Body of pancreas (tissue), 4 donors: ENCODE data around the gene CDC42EP5. TPM values are rescaled to one million over a fixed set of nuclear protein-coding genes. Genes with fewer than 3 reads are reported as not detected.

Experiments used
- ATAC-seq: fragments of 150-250 bp; one replicate; pipeline ENCODE4 v1.9.1; 2016
- DNase-seq, 4 donors: peaks; one replicate each; pipeline ENCODE4 v3.0.0-alpha.2; 2019
- H3K27ac ChIP-seq, 4 donors: fragments of 200-600 bp; sonication (generic); 1 replicate in 3 of 4; 2 replicates in 1 of 4; pipeline versions ENCODE4 v1.5.1 to v1.6.1; 2016 to 2019; ENCODE audit warnings: mild to moderate bottlenecking in 1 of 4, mixed read lengths in 1 of 4, moderate library complexity in 1 of 4
- H3K27me3 ChIP-seq, 2 donors: fragments of 200-600 bp; sonication (generic); one replicate each; pipeline ENCODE4 v1.6.0; 2016; ENCODE audit warnings: mild to moderate bottlenecking in 1 of 2
- H3K36me3 ChIP-seq, 2 donors: fragments of 200-600 bp; sonication (generic); replicated peaks in 1 of 2; 2 replicates each; pipeline ENCODE4 v1.5.1; 2016; ENCODE audit warnings: low read depth in 2 of 2; ENCODE audit not compliant: insufficient read depth in 1 of 2
- H3K4me1 ChIP-seq: fragments of 200-600 bp; sonication (generic); one replicate; pipeline ENCODE4 v1.6.0; 2016
- H3K4me3 ChIP-seq, 2 donors: fragments of 200-600 bp; sonication (generic); 1 replicate in 1 of 2; 2 replicates in 1 of 2; pipeline ENCODE4 v1.5.1; 2016 to 2019
- H3K9me3 ChIP-seq, 3 donors: fragments of 200-600 bp; sonication (generic); 1 replicate in 2 of 3; 2 replicates in 1 of 3; pipeline ENCODE4 v1.5.1; 2016
- CTCF ChIP-seq, 7 experiments: fragments of 450-650 bp in 4 of 7; fragments of 200-600 bp in 3 of 7; sonication (generic) in 3 of 7; IDR thresholded peaks; one replicate each; pipeline ENCODE4 v1.5.1; 2016 to 2019; ENCODE audit warnings: antibody characterized with exemption in 7 of 7
- POLR2A ChIP-seq, 3 donors: fragments of 450-650 bp; IDR thresholded peaks; one replicate each; pipeline ENCODE4 v1.6.1; 2016; ENCODE audit warnings: antibody characterized with exemption in 3 of 3, mild to moderate bottlenecking in 2 of 3
- WGBS, 2 donors: methylation state at CpG; one replicate each; pipeline ENCODE4 v1.1.5; 2017; 5-methylcytosine and 5-hydroxymethylcytosine counted together
- intact Hi-C: fragments of 100-400 bp; cut with DNase I; formaldehyde crosslinking; loops from one replicate; pipeline ENCODE4 v1.15.1; 2023
- total RNA-seq, 2 donors: library from RNA; depleted of rRNA; stranded (reverse); fragments of >200 nt; gene quantifications; one replicate each; pipeline ENCODE4 v1.1.0, GENCODE V29; 2016

CDC42EP5 gene
- total RNA-seq, 2 donors from 2014 or later: 18.2 to 92.9 TPM

GRCh38 chr19:54452626-54453025 is 20.5 kb downstream of the CDC42EP5 start:
- TF ChIP-seq POLR2A (IDR thresholded peaks at IDR 0.05) (no peak), CTCF (IDR thresholded peaks at IDR 0.05) (no peak)

GRCh38 chr19:54451997-54452396 is 21.1 kb downstream of the CDC42EP5 start:
- ATAC-seq: no peak
- no peak for TF ChIP-seq CTCF (IDR thresholded peaks at IDR 0.05)
- no peak for TF ChIP-seq POLR2A (IDR thresholded peaks at IDR 0.05)
- intact Hi-C loops: loop anchor here (10.0 kb wide), 1 partner anchor 1223 kb away; the partner anchor contains the start of gene EPN1
- Histone ChIP-seq H3K27ac (peak overlapping the region; percentile 1 to 100 (median 96)), H3K36me3 (peaks cover 23 to 44% of the 10 kb centered on the region in 2 donors), H3K4me1 (peaks cover 45% of the 10 kb centered on the region), H3K9me3 (no peaks in the 10 kb centered on the region), H3K4me3 (no peak overlapping the region), H3K27me3 (no peaks in the 10 kb centered on the region)
- 36 to 52% methylated on average over 11 of the region's 11 CpGs for WGBS, 2 donors
- peak in 1 of 4 donors; percentile 55 for DNase-seq

More at GRCh38 chr19:54452626-54453025, 20.5 kb downstream of the CDC42EP5 start:
- 62 to 71% methylated on average over 11 of the region's 11 CpGs for WGBS, 2 donors
- Histone ChIP-seq H3K36me3 (peaks cover 26 to 50% of the 10 kb centered on the region in 2 donors), H3K27ac (peak overlapping the region in 3 of 4 donors; percentile 94 to 100 (median 98)), H3K9me3 (no peaks in the 10 kb centered on the region), H3K4me3 (no peak overlapping the region), H3K4me1 (peaks cover 42% of the 10 kb centered on the region), H3K27me3 (no peaks in the 10 kb centered on the region)
- DNase-seq (no peak), ATAC-seq (no peak)
- intact Hi-C loops: loop anchor here (10.0 kb wide), 1 partner anchor 1222 kb away; the partner anchor contains the start of gene EPN1

DNA sequence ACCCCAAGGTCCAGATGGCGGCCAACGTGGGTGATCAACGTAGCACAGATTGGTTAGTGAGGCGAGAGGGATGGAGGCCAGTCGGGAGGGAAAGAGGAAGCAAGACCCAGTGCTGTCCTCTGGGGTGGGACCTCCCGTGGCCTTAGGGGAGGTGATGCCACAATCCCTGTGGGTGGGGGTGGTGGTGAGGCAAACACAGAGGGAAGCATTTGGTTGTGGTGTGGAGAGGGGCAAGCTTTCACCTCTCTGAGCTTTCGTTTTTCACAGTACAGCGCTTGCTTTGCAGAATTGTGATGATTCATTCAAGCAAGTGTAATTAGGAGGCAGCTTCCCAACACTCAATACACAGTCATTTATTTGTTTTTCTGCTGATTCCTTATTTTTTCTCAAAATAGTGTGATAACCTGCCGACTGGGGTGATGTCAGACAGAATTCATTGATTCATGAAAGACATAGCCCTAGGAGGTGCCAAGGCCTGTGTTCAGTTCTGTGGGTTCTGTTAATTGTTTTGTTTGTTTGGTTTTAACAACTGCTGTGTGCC is 21.7 kb downstream of the CDC42EP5 start:
- Histone ChIP-seq H3K36me3 (peaks cover 17 to 38% of the 10 kb centered on the region in 2 donors), H3K4me3 (no peak overlapping the region), H3K9me3 (no peaks in the 10 kb centered on the region), H3K27me3 (no peaks in the 10 kb centered on the region), H3K4me1 (peaks cover 51% of the 10 kb centered on the region), H3K27ac (peak overlapping the region; percentile 6 to 100 (median 96))
- DNase-seq: peak in 2 of 4 donors; percentile 28 to 59
- no peak for TF ChIP-seq CTCF (IDR thresholded peaks at IDR 0.05)
- TF ChIP-seq POLR2A (IDR thresholded peaks at IDR 0.05): peak; percentile 14 to 61 (median 60)
- intact Hi-C loops: loop anchor here (10.0 kb wide), 1 partner anchor 1223 kb away; the partner anchor contains the start of gene EPN1
- ATAC-seq: no peak
- 24 to 28% methylated on average over 9 of the region's 9 CpGs for WGBS, 2 donors

DNA sequence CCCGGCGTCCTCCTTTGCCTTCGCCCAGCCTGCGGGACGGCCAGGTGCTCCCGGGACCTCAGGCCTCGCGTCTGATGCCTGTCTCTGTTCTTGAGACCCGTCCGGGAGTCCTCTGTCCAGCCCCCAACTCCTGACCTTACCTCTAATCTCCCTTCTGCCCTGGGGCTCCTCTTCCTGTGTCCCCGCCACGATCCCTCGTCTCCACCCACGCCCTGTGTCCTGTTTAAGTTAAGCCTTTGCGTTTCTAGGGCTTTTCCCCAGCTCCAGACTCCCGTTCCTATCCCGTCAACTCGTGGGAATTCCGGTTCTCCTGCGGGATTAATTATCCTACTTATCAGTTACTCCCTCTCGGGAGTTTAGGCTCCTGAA is 23.4 kb downstream of the CDC42EP5 start:
- H3K4me3 ChIP-seq: peak overlapping the region; percentile 60 to 78
- no peak for DNase-seq
- 0 to 1% methylated on average over 13 to 21 of the region's 21 CpGs for WGBS, 2 donors
- ATAC-seq: no peak
- intact Hi-C loops: loop anchor here (10.0 kb wide), 1 partner anchor 1225 kb away; the partner anchor contains the start of gene EPN1
- peaks cover 13 to 22% of the 10 kb centered on the region in 2 donors for H3K36me3 ChIP-seq
- peaks cover 68% of the 10 kb centered on the region for H3K4me1 ChIP-seq
- no peaks in the 10 kb centered on the region for H3K9me3 ChIP-seq
- H3K27ac ChIP-seq: peak overlapping the region; percentile 94 to 100 (median 98)
- TF ChIP-seq POLR2A (IDR thresholded peaks at IDR 0.05): no peak
- no peak for TF ChIP-seq CTCF (IDR thresholded peaks at IDR 0.05)
- H3K27me3 ChIP-seq: no peaks in the 10 kb centered on the region
